GM21526 (cell line): ENCODE measurements around the gene PAX7.

Experiments used
- ATAC-seq: cut with Tn5 transposase; IDR thresholded peaks from one replicate; pipeline ENCODE4 v1.9.1; 2021; ENCODE audit warnings: moderate library complexity; ENCODE audit not compliant: unreplicated experiment, low FRiP score

Gene PAX7

DNA sequence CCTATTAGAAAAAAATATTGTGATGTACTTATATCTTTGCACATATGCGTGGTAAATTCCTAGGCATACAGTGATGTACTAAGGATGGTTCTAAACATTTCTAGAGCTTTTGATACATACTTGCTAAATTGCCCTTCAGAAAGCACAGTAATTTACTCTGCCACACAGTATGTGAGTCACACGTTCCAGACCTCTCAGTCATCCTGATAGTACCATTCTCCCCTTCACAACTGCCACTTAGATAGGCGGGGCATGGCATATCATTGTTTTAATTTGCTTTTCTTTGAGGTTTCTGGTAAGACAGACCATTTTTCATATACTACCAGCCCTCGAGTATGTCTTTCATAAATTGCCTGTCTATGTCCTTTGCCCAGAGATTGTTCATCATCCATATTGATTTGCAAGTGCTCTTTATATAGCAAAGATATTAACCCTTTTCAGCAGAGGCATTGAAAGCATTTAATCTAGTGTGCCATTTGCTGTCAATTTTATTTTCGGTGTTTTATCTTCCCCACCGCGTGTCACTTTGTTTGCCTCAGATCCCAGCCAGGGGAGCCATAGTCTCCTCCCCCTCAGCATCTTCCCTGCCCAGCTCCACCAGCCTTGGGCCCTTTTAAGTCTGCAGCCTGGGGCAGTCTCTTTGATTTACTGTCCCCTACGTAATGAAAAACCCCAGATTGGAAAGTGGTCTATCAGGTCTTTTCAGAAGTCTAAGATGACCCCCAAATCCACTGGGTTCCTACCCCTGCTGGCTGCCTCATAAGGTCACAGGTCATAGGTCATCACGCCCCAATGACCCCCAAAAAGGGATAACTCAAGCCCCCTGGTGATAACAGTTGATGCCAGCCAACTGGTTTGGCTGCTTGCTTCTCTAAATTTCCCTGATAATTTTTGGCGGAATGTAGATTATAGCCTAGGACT lies 11.8 kb upstream of the PAX7 start:
- ATAC-seq: no peak

DNA sequence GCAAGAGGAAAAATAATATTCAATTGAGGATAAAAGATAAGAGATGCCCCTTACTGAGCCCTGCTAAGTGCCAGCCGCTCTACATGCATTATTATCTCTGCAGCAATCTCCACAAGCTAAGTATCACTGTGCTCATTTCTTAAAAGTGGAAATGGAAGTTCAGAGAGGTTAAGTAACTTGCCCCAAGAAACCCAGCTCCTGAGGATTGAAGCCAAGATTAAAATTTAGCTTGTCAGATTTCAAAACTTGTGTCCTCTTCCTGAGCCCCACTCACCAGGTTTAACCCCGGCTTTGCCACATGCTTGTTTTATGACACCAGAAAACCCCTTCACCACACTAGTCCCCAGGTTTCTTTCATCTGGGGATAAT lies 11.2 kb upstream of the PAX7 start:
- no peak for ATAC-seq

DNA sequence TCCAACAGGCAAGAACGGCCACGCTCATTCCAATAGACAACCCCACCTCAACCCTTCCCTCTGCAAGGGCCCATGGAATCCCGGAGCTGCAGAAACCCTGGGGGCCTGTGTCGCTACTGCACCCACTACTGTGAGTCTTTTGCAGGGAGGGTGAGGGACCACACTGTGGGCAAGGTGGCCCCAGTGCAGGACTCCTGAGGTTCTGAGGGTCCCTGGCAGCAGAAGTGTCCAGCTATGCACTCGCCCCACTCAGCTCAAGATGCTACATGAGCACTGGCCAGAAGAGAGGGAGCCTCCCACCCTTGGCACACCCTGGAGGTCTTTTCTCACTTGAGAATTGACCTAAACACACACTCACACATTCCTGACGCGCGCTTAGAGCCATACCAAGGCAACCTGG lies 2.1 kb upstream of the PAX7 start:
- no peak for ATAC-seq

- ATAC-seq: no peak
Observed at GRCh38 chr1:18629659-18630510, 761 bp upstream of the PAX7 start.

DNA sequence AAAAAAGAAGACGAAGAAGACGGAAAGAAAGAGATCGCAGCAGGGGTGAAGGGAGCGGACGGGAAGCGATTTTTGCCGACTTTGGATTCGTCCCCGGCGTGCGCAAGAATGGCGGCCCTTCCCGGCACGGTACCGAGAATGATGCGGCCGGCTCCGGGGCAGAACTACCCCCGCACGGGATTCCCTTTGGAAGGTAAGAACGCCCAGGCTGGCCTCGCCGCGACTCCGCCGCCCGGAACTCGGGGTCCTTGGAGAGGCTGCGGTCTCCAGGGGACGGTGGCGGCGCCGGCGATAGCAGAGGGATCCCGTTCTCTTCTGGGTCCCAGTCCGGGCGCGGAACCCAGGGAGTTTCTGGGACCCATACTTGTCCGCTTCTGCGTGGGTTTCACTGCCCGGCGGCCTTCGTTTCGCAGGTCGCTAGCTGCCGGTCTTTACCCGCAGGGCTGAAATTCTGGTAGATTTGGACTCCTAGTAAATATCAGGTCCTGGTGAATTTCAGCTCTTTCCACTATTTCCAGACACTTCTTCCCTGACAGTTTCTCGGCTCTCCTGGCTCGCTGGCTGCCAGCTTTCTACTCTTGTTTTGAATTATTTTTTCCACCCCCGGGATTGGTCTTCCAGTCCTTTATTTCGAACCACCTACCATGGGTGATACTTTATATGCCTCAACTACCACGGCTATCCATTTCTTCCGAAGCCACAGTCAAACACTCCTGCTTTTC lies 1.0 kb downstream of the PAX7 start:
- ATAC-seq: no peak

DNA sequence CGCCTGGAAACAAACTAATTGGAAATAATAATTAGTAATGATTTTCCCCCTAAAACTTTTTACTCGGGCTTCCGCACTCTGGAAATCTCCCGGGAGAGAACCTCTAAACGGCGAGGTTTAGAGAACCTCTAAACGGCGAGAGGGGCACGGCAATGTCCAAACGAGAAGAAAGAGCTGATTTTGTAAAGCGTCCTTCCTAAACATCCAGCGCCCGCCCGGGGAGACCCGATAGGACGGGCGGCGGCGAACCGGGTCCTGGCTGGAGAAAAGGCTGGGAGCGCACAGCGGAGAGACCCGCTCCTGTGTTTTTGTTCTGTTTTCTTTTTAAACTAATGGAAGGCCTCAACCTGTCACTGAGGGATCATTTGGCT lies 1.6 kb downstream of the PAX7 start:
- no peak for ATAC-seq

DNA sequence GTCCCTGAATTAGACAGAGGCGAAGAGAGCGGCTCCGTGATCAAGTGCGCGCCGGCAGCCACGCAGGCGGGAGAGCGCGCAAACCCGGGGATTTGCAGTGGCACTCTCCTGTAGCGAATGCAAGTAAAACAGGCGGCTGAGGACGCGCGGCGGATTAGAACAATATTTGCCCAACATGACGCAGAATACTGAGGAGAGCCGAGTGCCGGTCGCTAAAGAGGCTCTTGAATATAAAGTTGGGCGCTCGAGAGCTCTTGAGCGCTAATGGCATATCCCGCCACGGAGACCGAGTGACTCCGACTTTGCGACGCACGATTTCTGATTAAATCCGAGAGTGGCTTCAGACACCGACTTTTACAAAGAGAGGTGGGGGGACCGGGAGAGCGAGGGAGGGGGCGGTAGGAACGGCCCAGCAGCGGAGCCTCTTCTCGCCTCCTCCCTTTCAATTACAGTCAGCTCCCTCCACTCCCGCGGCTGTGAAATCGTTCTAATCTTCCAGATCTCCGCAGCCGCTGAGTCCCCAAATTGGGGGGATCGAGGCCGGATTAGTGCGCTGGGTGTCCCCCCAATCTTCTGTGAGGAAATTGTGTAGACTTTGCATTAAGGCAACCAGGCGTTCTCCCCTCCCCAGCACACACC lies 2.3 kb downstream of the PAX7 start:
- no peak for ATAC-seq

DNA sequence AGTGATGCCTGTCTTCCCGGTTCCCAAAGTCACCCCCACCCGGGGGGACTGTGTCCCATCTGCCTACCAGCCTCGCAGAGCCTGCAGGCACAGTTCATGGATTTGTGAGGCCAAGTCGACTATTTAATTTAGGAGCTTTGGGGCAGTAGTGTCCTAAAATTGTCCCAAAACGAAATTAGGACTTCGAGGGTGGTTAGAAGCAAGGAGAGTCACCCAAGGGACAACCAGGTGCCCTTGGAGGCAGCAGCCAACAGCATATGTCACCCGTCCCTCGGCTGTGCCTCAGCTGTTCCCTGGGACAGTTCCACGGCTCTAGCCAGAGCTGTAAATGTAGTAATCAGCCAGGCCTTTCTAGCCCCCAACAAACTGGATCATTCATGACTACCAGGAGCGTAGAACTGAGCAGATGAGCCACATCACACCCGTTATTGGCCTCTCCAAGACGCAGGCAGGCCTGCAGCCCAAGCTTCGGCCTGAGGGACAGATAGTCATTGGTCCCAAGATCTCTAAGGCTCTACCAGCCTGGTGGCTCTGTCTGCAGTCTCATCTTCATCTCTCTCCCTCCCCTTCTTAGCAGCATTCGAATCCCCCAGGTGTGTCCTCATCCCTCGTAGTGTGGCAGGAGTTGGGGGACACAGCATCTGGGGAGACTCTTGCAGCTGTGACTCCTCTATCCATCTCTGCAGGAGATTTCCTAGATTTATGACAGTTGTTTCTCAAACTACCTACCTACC lies 2.9 kb downstream of the PAX7 start:
- ATAC-seq: no peak

DNA sequence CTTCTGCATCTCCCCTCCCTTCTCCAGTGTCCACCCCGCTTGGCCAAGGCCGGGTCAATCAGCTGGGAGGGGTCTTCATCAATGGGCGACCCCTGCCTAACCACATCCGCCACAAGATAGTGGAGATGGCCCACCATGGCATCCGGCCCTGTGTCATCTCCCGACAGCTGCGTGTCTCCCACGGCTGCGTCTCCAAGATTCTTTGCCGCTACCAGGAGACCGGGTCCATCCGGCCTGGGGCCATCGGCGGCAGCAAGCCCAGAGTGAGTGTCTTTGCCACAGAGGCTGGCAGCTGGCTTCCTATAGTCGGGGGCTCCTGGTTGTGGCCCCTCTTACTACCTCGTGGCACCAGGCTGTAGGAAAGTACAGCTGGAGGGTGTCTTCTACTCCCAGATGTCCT lies 3.6 kb downstream of the PAX7 start:
- ATAC-seq: no peak

- ATAC-seq: no peak
Observed at GRCh38 chr1:18635070-18635577, 4.5 kb downstream of the PAX7 start.

- ATAC-seq: no peak
Observed at GRCh38 chr1:18635891-18636595, 5.4 kb downstream of the PAX7 start.

DNA sequence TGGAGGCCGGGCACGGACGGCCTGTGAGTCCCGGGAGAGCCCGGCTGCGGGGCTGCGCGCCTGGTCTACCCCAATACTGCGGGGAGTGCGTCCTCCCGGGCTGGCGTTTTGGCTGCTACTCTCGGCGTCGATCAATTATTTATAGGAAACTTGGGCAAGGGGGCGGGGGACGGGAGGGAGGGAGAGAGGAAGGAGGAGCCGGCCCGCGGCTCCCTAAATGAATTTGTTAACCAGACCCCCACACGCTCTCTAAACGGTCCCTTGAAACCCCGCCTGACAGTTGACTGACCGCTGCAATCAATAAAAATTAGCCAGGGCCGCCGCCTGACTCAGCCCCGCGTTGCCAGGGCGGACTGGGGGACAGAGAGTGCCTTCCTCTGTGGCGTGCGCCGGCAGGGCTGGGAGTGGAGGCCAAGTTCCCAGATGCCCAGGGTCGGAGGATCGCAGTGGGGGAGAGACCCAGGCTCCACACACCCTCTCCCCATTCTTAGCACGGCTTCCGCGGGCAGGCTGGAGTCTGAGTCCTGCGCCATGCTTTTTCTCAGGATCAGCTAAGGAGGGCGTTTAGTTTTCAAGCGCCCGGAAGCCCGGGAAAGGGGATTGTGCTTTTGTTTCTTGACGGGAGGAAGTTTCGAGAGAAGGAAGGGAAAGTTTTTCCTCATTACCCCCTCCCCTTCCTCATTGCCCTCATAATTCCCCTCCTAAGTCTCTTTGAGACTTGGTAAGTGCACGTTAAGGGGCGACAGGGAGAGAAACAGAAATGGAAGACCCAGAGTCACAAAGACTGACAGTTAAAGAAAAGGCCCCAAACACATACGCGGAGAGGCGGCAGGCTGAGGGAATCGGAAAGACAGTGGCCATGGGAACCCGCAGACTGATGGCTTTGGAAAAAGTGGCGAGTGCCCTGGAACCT lies 6.2 kb downstream of the PAX7 start:
- no peak for ATAC-seq

DNA sequence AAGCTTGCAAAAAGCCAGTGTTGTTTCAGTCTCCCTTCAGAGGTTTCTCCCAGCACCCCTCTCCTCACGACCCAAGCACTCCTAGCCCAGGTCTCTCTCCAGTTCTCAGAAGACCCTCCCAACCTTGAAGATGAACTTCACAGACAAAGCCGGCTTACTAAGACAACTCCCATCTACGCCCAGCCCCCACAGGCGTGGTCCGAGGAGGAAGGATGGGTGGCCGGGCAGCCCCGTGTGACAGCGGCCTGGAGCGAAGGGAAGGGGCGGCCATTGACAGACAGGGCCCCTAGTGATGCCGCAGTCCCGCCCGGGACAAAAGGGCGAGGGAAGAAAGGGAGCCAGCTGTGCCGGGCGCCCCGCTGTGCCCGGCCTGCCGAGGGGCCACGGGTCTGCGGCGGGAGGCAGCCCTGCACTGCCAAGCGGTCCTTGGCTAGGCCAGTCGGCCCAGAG lies 6.9 kb downstream of the PAX7 start:
- ATAC-seq: no peak

DNA sequence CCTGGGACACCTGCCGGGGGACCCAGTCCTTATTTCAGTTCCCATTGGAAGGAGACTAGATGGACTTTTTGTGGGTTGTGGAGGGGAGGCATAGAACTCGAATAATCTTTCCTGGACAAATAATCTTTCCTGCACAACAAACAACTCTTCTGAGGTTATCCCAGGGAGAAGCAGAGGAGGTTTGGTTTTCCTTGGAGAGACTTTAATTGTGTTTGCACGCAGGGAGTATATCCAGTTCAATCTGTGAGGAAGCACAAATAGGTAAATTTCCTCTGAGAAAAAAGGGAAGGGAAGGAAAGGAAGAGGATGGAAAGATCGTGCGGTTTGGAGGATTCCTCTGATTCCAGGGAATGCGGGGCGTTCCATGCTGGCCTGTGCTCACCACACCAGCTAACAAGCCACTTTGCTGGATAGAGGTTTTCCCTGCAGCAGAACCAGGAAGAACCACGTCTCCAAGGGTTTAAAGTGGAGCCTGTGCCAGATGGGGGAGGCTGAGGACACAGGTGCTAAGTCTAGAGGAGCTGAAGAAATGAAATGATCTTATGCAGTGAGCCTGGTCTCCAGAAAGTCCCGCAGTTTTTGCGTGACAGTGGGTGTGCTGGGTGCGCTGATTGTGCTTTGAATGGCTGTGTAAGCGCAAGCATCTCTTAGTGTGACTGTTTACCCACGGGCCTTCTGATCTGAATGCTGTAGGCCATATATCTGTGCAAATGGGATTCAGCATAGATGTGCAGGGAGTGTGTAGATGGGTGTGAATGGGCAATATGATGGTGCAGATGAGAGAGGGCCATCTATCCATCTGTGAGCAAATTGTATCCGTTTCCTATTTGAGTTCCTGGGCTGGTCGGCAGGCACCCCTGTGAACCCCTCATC lies 7.6 kb downstream of the PAX7 start:
- no peak for ATAC-seq

DNA sequence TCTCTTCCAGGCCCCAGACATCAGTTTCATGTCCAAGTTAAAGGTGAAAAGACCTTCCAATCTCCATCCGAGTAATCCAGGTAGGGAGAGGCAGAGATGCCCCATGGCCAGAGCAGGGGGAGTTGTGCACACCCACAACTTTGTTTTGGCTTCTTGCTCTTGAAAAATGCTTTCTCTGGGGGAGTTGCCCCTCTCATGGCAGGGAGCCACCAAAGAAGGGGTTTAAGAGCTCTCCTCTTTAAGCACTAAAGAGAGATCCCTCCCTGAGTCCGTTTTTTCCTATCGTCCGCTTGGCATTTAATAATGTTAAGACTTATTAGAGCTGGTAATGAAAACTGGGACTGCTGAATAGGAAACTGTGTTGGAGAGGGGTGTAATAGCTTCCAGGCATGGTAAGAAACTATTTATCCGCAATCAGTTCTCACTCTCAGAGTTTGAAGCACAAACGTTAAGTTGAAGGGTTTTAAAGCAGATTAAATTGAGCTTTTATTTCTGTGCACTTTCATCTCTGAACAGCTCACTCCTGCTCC lies 8.3 kb downstream of the PAX7 start:
- no peak for ATAC-seq

DNA sequence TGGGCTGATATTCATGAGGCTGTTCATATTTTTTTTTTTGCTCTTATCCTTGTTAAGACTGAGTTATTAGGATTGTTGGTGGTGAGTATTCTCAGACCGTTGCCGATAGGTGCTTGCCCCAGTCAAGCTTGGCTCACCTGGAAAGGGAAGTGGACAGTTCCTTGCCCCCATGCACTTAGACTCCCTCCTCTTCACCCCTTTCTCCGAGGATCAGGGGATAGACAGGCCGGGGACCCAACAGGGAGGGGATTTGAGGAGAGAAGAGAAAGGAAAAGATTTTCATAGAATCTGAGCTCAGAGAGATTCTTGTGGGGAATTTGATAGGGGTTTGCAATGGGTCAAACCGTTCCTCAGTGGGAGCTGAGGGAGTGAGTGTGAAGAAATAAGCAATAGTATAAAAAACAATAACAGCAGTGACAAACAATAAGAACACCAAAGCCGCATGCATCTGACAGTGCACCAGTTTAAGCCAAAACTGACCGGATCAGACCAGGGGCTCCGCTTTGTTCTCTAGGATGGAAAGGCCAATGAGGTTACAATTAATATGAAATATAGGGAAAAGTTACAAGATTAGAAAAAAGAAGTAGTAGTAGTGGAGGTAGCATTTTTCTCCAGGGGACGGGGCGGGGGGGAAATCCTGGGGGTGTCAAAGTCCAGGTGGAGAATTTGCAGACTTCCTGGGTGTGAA lies 8.9 kb downstream of the PAX7 start:
- ATAC-seq: no peak
